ENCODE data around the gene MBD1.
A peak's percentile ranks its signal among the peaks of the same experiment; 100 is the strongest.
"Not testable (repeated sequence)": the region's sequence is repeated elsewhere in the genome, so short reads cannot be mapped to it uniquely, and the experiment has no call there.

MBD1 gene, protein sequence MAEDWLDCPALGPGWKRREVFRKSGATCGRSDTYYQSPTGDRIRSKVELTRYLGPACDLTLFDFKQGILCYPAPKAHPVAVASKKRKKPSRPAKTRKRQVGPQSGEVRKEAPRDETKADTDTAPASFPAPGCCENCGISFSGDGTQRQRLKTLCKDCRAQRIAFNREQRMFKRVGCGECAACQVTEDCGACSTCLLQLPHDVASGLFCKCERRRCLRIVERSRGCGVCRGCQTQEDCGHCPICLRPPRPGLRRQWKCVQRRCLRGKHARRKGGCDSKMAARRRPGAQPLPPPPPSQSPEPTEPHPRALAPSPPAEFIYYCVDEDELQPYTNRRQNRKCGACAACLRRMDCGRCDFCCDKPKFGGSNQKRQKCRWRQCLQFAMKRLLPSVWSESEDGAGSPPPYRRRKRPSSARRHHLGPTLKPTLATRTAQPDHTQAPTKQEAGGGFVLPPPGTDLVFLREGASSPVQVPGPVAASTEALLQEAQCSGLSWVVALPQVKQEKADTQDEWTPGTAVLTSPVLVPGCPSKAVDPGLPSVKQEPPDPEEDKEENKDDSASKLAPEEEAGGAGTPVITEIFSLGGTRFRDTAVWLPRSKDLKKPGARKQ

DNA sequence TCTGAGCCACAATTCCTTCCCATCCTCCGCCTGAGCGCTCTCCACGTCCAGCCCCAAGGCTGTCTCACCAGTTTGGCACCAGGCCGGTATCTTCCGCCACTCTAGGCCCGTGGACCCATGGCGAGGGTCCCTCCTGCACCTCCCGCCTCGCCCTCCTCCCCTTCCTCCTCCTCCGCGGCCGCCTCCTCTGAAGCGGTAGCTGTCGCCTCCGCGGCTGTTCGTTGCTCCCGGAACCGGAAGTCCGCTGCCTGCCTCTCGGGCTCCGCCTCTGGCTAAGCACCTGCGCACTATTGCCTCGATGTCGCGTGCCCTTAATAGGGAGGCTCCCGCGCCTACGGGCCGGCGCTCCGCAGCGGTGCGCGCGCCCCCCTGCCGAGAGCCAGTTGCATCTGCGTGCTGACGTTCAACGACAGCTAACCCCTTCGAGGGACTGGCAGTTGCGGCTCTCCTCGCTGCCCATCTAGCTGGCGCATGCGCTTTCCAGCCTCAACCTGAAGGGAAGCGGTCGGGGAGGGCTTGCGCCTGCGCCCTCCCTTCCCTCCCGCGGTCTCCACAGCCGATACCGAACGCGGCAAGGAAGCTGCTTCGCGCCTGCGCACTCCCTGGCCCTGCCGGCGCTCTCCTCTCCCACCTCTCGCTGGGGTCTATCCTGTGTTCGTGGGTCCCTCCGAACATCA, at the start of gene MBD1:
Gene MBD1 (minus strand): TSS at position 229 of the 677 bp plus-strand sequence. CDS start 1,531 bp downstream, outside the sequence.
- peak; percentile 94 for DNase-seq (ENCODE audit: low read depth)

DNA sequence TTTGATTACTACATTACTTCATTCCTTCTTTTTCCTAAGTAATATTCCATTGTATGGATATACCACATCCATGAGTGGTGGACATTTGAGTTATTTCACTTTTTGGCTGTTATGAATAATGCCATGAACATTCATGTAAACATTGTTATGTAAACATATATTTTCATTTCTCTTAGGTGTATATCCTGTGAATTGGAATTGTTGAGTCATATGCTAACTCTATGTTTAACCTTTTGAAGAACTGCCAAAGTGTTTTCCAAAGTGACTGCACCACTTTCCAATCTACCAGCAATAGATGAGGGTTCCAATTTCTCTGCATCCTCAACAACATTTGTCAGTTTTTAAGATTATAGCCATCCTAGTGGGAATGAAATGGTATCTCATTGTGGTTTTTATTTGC, 48.9 kb upstream of the MBD1 start:
- DNase-seq (ENCODE audit: low read depth): no peak

DNA sequence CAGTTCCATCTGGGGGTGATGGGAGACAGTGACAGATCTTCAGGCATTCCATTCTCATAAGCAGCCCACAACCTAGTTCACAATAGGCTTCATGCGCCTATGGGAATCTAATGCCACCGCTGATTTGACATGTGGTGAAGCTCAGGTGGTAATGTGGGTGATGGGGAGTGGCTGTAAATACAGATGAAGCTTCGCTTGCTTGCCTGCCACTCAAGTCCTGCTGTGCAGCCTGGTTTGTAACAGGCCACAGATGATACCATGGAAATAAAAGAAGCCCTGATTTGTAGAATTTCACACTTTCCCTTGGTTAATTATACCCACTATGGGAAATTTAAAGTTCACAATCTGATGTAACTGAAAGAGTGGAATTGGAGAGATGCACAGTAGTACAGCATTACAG, 46.7 kb upstream of the MBD1 start:
- no peak for DNase-seq (ENCODE audit: low read depth)

GRCh38 chr18:50320719-50321118, 39.4 kb upstream of the MBD1 start:
- DNase-seq (ENCODE audit: low read depth): no peak

- no peak for DNase-seq (ENCODE audit: low read depth)
These were observed 34.0 kb upstream of the MBD1 start for GRCh38 chr18:50315100-50315871.

DNA sequence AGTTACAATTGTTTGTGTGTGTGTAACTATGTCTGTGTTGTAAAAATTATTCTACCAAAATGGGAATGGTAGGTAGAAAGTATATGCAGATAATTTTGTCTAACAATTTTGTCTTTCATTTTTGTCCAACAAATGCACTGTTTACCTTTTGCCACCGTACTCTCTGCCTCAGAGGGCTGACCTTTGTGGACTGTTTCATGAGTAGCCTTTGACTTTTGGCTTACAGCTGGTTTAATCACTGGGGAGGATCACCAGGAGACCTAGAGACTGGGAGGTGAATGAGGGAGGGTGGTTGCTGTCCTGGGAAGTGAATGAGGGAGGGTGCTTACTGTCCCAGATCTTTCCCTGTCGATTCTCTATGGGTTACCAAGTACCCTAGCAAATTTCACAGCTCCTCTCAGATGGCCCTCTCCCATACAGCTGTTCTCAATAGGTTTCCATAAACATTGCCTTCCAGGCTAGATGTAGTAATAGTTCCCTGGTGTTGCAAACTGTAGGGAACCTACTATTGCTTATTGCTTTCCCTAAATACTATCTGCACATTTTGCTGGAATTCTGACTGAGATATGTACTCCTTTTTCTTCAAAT, 32.6 kb upstream of the MBD1 start:
- no peak for DNase-seq (ENCODE audit: low read depth)

GRCh38 chr18:50313031-50313607, 31.8 kb upstream of the MBD1 start:
- DNase-seq (ENCODE audit: low read depth): no peak

DNA sequence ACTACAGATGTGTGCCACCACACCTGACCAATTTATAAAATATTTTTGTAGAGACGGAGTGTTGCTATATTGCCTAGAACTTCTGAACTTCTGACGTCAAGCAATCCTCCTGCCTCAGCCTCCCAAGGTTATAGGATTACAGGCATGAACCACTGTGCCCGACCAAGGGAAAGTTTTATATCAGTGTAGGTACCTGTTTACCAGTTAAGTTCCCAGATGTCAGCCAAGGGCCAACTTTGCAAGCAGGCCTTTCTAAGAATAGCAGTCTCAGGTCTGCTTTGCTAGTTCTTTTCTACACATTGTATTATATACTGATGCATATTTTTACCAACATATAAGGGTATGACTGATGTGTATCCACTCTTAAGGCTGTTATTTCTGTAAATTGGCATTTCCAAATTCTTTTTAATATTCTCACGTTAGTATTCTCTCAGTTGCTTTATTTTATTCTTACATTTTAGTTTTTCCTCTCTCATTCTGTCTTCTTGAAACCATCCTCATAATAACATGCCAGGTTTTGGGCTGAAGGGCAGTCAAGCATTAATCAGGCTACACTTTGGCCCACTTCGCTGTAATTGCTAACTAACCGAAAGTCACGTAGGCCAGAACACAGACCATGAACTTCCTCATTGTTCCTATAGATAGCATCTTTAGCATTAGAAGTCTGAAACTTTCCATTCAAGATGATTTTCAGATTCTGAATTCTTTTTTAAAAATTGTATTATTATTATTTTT, 31.1 kb upstream of the MBD1 start:
- DNase-seq (ENCODE audit: low read depth): no peak

GRCh38 chr18:50311650-50312049, 30.3 kb upstream of the MBD1 start:
- no peak for DNase-seq (ENCODE audit: low read depth)

GRCh38 chr18:50310080-50310479, 28.8 kb upstream of the MBD1 start:
- no peak for DNase-seq (ENCODE audit: low read depth)

- not testable (repeated sequence) for DNase-seq (ENCODE audit: low read depth)
These were observed 27.5 kb upstream of the MBD1 start for GRCh38 chr18:50308851-50309250.

GRCh38 chr18:50307738-50308470, 26.6 kb upstream of the MBD1 start:
- peak; percentile 86 for DNase-seq (ENCODE audit: low read depth)

DNA sequence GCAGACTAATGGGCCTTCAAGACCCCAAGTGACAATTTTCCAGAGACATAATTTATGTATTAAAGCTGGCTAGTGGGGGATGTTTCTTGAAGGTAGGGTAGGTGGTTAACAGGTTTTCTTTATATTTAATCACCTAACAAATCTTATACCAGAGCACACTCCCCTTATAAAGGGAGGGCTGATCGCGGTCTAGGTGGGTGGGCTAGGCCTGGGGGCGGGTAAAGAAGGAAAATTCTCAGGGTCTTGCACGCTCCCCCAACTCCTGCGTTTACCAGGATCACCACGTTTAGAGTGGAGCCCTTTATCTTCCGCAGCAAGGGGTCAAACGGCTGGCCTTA, 26.0 kb upstream of the MBD1 start:
- DNase-seq (ENCODE audit: low read depth): no peak

DNA sequence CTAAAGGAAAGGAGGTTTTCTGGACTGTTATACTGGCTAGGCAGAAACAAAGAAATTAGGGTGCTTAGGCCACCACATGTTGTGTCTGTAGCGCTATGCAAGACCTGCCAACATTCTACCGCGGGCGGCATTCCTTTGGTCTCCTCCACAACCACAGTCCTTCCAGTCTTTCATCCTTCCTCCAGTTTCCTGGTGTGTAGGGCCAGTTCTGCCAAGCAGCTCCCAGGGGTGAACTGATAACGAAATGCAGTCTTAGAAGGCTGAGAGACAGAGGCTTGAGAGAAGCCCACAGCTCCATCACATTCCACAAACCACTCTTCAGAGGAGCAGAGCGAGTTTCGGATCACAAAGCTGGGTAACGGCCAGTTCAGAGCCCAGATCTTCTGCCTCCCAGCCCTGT, 25.6 kb upstream of the MBD1 start:
- DNase-seq (ENCODE audit: low read depth): no peak

GRCh38 chr18:50301074-50301473, 19.8 kb upstream of the MBD1 start:
- DNase-seq (ENCODE audit: low read depth): no peak

- no peak for DNase-seq (ENCODE audit: low read depth)
These were observed 18.5 kb upstream of the MBD1 start for GRCh38 chr18:50299626-50300388.

DNA sequence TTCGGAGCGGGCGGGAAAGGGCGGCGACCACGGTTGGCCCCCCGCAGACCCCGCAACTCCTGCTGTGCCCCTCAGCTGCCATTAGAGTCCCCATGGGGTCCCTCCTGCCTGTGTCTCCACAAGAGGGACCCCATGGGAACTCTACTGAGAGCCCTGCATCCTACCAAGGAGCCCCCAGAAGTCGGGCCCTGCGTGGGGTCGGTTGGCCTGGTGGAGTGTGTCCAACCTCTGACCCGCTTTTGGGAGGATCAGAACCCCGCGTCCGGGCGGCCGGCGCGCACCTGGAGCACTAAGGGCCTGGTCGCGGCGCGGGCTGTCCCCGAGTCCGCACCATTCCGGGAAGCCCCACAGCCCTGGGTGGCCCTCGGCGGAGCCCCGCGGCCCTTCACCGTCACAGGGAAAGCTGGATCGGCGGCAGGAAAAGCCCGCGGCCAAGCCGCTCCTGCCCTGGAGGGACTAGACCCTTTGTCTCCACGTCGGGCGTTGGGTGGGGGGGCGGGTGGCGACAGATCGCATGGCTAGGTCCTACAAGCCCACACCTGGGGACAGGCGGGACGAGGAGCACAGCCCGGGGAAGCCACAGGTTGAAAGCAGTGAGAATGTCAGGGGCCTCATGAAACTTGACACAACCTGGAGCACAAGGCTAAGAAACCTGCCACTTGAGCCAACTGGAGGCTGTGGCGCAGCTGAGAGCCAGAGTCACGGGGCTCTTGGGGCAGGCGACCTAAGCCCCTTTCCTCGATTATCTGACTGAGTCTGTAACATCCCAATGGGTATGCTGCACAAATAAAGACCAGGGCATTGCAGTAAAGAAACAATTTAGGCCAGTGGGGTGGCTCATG, 17.3 kb upstream of the MBD1 start:
- DNase-seq (ENCODE audit: low read depth): no peak

DNA sequence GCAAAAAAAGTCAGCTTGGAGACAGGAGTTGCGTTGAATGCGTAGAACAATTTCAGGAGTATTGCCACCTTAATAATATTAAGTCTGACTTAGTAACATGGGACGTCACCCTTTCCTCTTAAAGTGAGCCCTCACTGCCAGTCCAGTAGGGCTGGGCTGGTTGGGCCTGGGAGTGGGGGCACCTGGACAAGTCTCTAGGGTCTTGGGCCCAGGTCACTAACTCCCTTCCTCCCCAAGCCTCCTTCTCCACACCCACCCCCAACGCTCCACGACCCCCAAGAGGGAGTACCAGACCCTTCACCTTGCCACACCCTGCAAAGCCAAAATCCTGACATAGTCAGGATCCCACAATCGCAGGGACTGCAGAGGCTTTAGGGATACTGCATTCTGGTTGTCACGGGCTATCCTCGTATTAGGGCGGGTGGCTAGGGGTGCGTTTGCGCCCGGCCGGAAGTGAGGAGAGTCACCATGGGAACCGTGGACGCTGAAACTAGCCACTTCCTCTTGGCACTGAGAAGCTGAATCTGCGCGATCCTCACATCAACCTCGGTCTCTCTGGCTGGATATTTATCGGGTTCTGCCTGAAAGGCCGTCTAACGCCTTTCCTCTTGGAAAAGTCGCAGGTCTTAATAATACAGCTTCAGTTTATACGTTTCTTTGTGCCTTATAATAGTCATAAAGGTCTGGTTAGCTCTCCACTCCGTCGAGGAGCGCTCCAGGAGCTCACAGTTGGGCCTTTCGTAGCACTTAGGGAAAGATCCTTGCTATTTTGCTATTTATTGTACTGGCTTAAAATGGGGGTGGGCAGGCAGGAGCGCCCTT, 16.5 kb upstream of the MBD1 start:
- DNase-seq (ENCODE audit: low read depth): peak; percentile 56
